ENCODE results near the gene PLAU.

The PLAU gene

DNA sequence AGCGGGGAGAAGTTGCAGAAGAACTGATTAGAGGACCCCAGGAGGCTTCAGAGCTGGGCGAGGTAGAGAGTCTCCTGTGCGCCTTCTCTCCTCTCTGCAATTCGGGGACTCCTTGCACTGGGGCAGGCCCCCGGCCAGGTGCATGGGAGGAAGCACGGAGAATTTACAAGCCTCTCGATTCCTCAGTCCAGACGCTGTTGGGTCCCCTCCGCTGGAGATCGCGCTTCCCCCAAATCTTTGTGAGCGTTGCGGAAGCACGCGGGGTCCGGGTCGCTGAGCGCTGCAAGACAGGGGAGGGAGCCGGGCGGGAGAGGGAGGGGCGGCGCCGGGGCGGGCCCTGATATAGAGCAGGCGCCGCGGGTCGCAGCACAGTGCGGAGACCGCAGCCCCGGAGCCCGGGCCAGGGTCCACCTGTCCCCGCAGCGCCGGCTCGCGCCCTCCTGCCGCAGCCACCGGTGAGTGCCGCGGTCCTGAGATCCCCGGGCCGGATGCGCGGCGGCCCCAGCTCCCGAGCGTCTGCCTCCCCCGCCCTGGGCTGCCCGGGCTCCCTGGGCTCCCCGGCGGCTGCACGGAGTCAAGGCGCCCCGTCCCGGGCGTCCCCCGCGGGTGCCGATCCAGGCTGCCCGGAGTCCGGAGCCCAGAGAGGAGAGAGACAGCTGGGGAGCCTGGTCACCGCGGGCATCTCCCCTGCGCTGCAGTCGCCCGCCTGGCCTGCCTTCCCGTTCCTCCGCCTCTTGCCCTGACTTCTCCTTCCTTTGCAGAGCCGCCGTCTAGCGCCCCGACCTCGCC lies at the start of gene PLAU:
TSS of gene PLAU (plus strand) at position 369 of the 789 bp plus-strand sequence. CDS start 424 bp downstream, outside the sequence.
- DNase-seq (ENCODE audit: low read depth in 2 of 2) = no peak

GRCh38 chr10:73862011-73862410 lies 48.9 kb upstream of the PLAU start:
- no peak for DNase-seq (ENCODE audit: low read depth in 2 of 2)

- DNase-seq (ENCODE audit: low read depth in 2 of 2) = no peak
Observed at GRCh38 chr10:73863039-73863817, 47.7 kb upstream of the PLAU start.

- no peak for DNase-seq (ENCODE audit: low read depth in 2 of 2)
Observed at GRCh38 chr10:73864229-73864628, 46.7 kb upstream of the PLAU start.

DNA sequence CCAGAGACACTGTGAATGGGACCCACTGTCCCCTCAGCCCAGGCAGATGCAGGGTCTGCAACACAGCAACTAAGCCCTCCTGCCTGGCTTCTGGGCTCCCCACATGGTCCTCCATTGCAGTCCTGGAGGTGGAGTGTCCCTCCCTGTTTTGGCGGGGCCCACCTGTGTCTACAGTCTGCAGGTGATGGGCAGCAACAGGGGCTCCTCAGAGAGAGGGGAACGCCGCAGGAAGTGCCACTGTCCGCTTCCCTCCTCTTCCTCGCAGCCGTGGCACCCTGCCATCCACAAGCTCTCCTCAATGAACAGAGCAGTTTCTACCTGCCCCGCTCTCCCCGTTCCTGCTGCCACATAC lies 45.8 kb upstream of the PLAU start:
- DNase-seq (ENCODE audit: low read depth in 2 of 2) = no peak

DNA sequence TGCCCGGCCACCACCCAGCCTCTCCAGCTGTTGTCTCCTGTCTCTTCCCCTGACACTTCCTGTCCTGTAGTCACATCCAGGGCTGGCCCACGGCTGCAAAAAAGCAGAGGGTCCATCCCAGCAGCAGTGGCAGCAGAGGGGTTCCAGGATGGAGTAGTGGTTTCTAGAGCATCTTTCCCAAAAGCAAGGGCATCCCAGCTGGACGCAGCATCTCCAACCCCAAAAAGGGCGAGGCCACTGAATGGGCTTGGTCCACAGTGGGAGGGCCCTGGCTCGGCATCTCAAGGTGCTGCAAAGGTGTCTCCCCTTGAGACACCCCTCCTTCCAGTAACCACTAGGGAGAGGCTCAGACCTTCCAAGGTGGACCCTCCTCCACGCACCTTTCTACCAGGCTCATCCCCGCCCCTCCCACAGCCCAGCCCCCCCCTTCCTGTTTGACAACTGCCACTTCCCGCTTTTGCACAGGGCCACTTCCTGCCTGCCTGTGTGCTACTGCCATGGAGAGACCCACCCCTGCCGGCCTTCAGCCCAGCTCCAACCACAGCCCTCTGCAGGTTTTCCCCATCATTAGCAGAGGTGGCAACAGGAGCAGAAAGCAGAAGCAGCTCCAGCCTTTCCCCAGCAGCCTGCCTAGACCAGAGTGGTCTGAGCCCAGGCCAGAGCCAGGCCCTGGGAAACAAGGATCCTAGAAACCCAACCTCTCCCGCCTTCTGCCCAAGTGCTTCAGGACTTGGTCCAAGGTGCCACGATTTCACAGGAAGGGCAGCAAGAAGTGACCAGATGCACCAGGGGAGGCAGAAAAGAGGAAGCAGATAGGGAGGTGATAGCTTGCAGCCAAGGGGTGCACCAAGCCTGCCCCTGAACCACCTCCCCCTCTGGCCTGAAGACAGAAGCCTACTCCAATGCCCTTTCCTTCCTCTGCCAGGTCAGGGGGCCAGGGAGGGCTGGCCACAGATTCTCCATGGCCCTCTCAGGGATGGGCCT lies 45.2 kb upstream of the PLAU start:
- DNase-seq (ENCODE audit: low read depth in 2 of 2) = no peak

DNA sequence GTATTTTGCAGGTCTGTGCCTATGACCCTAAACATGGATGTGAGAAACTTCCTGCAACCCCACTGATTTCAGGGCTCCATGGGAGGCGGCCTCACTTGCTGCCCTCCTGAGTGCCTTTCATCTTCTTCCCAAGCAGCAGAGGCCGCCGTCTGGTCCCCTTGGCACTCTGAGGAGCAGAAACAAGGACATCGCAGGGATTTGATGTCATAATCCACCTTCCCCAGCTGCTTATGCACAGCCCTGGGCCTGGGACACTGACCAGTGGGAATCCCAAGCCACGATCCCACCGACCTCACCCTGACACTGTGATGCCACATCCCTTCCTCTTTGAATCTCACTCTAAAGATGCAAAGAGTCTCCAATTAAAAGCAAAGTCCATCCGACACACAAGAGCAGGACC lies 44.3 kb upstream of the PLAU start:
- no peak for DNase-seq (ENCODE audit: low read depth in 2 of 2)

- DNase-seq (ENCODE audit: low read depth in 2 of 2) = no peak
Observed at GRCh38 chr10:73867126-73867807, 43.7 kb upstream of the PLAU start.

GRCh38 chr10:73867871-73868631 lies 42.9 kb upstream of the PLAU start:
- no peak for DNase-seq (ENCODE audit: low read depth in 2 of 2)

- DNase-seq (ENCODE audit: low read depth in 2 of 2) = no peak
Observed at GRCh38 chr10:73868655-73869195, 42.2 kb upstream of the PLAU start.

GRCh38 chr10:73871295-73872189 lies 39.4 kb upstream of the PLAU start:
- DNase-seq (ENCODE audit: low read depth in 2 of 2) = no peak

DNA sequence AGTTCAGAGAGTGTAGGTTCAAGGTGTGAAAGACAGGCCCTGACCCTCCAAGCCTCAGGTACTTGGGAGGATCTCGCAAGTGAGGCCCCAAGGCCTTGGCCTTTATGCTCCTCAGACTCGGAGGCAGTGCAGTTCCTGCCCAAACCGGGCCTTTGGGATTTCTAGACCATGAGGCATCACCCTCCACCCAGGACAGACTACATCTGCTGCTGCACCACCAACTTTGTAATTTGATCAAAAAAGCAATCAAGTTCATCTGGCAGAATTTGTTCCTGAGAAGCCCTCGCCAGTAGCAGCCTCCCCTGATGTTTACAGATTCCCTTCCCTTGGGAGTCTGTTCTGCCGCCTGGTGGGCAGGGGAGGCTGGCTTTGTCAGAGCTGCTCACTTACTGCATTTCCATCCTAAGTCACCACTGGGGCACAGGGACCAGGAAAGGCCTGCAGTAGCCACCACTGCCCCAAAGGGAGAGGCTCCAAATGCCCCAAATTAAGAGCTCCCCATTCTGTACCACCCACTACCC lies 38.7 kb upstream of the PLAU start:
- DNase-seq (ENCODE audit: low read depth in 2 of 2) = no peak

DNA sequence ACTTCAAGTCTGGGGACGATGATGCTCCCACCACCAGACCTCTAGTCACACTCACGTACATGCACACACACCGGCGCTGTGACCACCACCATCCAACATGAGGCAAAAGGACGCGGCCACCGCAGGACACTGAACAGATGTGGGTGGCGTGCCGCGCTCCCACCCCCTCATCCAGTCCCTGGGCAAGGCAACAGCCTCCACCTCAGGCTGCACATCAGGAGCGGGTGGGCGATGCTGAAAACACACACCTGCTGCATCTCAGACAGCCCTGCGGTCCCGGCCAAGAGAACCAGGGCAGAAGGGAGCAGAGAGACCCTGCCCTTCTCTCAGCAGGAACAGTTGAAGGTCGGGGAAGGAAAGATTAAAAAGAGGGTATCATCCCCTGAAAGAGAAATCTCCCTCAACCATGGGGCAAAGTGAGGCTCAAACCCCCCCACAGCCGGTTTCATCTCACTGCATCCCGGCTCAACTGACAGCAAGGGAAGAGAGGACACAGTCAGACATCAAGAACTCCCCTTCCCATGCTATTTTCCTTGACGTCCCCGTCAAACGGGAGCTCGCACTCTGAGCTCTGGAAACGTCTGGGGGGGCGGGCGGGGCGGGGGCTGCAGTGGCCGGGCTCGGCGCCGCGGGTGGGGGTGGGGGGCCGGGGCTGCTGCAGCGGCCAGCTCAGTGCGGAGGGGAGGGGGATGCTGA lies 37.6 kb upstream of the PLAU start:
- no peak for DNase-seq (ENCODE audit: low read depth in 2 of 2)

GRCh38 chr10:73873838-73874215 lies 37.1 kb upstream of the PLAU start:
- no peak for DNase-seq (ENCODE audit: low read depth in 2 of 2)

- DNase-seq (ENCODE audit: low read depth in 2 of 2) = peak; percentile 66 to 71
Observed at GRCh38 chr10:73874267-73875138, 36.4 kb upstream of the PLAU start, which contains the start of gene CAMK2G. TSS of gene CAMK2G (minus strand) at chr10:73874555. CDS start at chr10:73874461, 94 bp downstream.

GRCh38 chr10:73875139-73875475 lies 35.8 kb upstream of the PLAU start:
- DNase-seq (ENCODE audit: low read depth in 2 of 2) = no peak

DNA sequence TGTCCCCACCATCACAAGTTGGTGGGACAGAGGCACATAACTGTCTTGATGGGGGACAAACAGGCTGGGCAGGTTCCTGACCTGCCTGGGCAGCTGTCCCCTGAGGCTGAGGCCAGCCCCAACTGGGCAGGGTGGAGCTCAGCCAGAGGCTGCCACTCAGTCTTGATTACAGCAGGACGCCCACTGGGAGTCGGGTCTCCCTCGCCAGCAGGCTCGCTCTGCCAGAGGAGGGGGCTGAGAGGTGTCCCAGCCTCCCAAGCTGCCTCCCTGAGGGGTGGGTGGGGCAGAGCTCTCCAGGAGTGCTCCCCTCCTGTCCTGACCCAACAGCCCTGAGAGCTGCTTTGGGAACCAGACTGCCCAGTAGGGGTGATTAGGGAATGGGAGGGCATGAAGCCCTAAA lies 34.8 kb upstream of the PLAU start:
- no peak for DNase-seq (ENCODE audit: low read depth in 2 of 2)

- DNase-seq (ENCODE audit: low read depth in 2 of 2) = no peak
Observed at GRCh38 chr10:73876566-73876965, 34.4 kb upstream of the PLAU start.
